Mesenchymal stem cell (in vitro differentiated cells and primary cell): ENCODE measurements around the gene TEF.
"Not testable (repeated sequence)": the region's sequence is repeated elsewhere in the genome, so short reads cannot be mapped to it uniquely, and the experiment has no call there.

Experiments
- DNase-seq: peaks from one replicate; pipeline ENCODE4 v3.0.0-alpha.2; 2013
- H2AFZ ChIP-seq: one replicate; pipeline ENCODE4 v1.6.1; 2013; ENCODE audit warnings: low read depth, mild to moderate bottlenecking, control low read depth, inconsistent platforms, low read length, moderate library complexity
- H2AK5ac ChIP-seq: 2 replicates; pipeline ENCODE4 v1.6.1; 2013; ENCODE audit warnings: low read length, moderate library complexity, mild to moderate bottlenecking, inconsistent platforms; ENCODE audit not compliant: severe bottlenecking
- H2BK120ac ChIP-seq: one replicate; pipeline ENCODE4 v1.6.1; 2013; ENCODE audit warnings: low read depth, mild to moderate bottlenecking, inconsistent platforms, low read length, moderate library complexity
- H2BK12ac ChIP-seq, 2 experiments: one replicate each; pipeline ENCODE4 v1.6.1; 2013; ENCODE audit warnings: inconsistent platforms in 2 of 2, low read length in 2 of 2, mild to moderate bottlenecking in 2 of 2, moderate library complexity in 2 of 2, control low read depth in 1 of 2
- H2BK15ac ChIP-seq: one replicate; pipeline ENCODE4 v1.6.1; 2013; ENCODE audit warnings: mild to moderate bottlenecking, low read depth, inconsistent platforms; ENCODE audit not compliant: poor library complexity, severe bottlenecking
- H2BK5ac ChIP-seq: 2 replicates; pipeline ENCODE4 v1.6.1; 2013; ENCODE audit warnings: low read depth, mild to moderate bottlenecking, low read length, control low read depth, inconsistent platforms; ENCODE audit not compliant: poor library complexity, severe bottlenecking
- H3K14ac ChIP-seq, 2 experiments: one replicate each; pipeline ENCODE4 v1.6.1; 2013; ENCODE audit warnings: inconsistent platforms in 2 of 2, low read length in 2 of 2, control low read depth in 1 of 2, mild to moderate bottlenecking in 1 of 2, moderate library complexity in 1 of 2
- H3K18ac ChIP-seq, 2 experiments: one replicate each; pipeline ENCODE4 v1.6.1; 2013; ENCODE audit warnings: inconsistent platforms in 2 of 2, low read length in 2 of 2, control low read depth in 1 of 2, low read depth in 1 of 2, mild to moderate bottlenecking in 1 of 2
- H3K23ac ChIP-seq, 2 experiments: one replicate each; pipeline ENCODE4 v1.6.1; 2013; ENCODE audit warnings: inconsistent platforms in 2 of 2, low read length in 2 of 2, mild to moderate bottlenecking in 2 of 2, moderate library complexity in 2 of 2, control low read depth in 1 of 2
- H3K27ac ChIP-seq: 2 replicates; pipeline ENCODE4 v1.5.1; 2013; ENCODE audit warnings: mild to moderate bottlenecking, moderate library complexity, low read length, control low read depth, inconsistent platforms; ENCODE audit not compliant: poor library complexity, severe bottlenecking
- H3K27me3 ChIP-seq, 2 experiments: 2 replicates each; pipeline versions ENCODE4 v1.6.1 to v1.7.0; 2013; ENCODE audit warnings: low read length in 2 of 2, mild to moderate bottlenecking in 2 of 2, moderate library complexity in 2 of 2, control low read depth in 1 of 2, inconsistent platforms in 1 of 2; ENCODE audit not compliant: control insufficient read depth in 1 of 2, insufficient read depth in 1 of 2
- H3K36me3 ChIP-seq, 2 experiments: 2 replicates each; pipeline versions ENCODE4 v1.6.1 to v1.7.0; 2013; ENCODE audit warnings: low read length in 2 of 2, control low read depth in 1 of 2, inconsistent platforms in 1 of 2, low read depth in 1 of 2, mild to moderate bottlenecking in 1 of 2; ENCODE audit not compliant: insufficient read depth in 2 of 2, control insufficient read depth in 1 of 2
- H3K4ac ChIP-seq, 2 experiments: one replicate each; pipeline ENCODE4 v1.6.1; 2013; ENCODE audit warnings: inconsistent platforms in 2 of 2, low read length in 2 of 2, mild to moderate bottlenecking in 2 of 2, moderate library complexity in 2 of 2, control low read depth in 1 of 2, low read depth in 1 of 2
- H3K4me1 ChIP-seq: 2 replicates; pipeline ENCODE4 v1.6.1; 2013; ENCODE audit warnings: low read depth, low read length, control low read depth; ENCODE audit not compliant: control insufficient read depth, insufficient read depth
- H3K4me2 ChIP-seq: 2 replicates; pipeline ENCODE4 v1.6.1; 2013; ENCODE audit warnings: low read length, mild to moderate bottlenecking, inconsistent platforms; ENCODE audit not compliant: poor library complexity, severe bottlenecking
- H3K4me3 ChIP-seq, 2 experiments: 2 replicates each; pipeline versions ENCODE4 v1.5.1 to v1.7.0; 2013; ENCODE audit warnings: low read length in 2 of 2, mild to moderate bottlenecking in 2 of 2, control low read depth in 1 of 2, low read depth in 1 of 2; ENCODE audit not compliant: insufficient read depth in 1 of 2
- H3K79me1 ChIP-seq: replicated peaks from 2 replicates; pipeline ENCODE4 v1.6.1; 2013; ENCODE audit warnings: mild to moderate bottlenecking, control low read depth, low read length, inconsistent platforms; ENCODE audit not compliant: poor library complexity, severe bottlenecking
- H3K9ac ChIP-seq: 2 replicates; pipeline ENCODE4 v1.7.0; 2013; ENCODE audit warnings: mild to moderate bottlenecking, low read length, moderate library complexity
- H3K9me3 ChIP-seq: 2 replicates; pipeline ENCODE4 v1.7.0; 2013; ENCODE audit warnings: mild to moderate bottlenecking, low read length; ENCODE audit not compliant: control insufficient read depth
- H4K8ac ChIP-seq: one replicate; pipeline ENCODE4 v1.6.1; 2013; ENCODE audit warnings: inconsistent platforms, mild to moderate bottlenecking, low read length, moderate library complexity
- H4K91ac ChIP-seq: one replicate; pipeline ENCODE4 v1.6.1; 2013; ENCODE audit warnings: mild to moderate bottlenecking, low read length, inconsistent platforms
- WGBS: methylation state at CpG from one replicate; pipeline ENCODE4 v1.1.7; 2013; ENCODE audit warnings: mixed read lengths; 5-methylcytosine and 5-hydroxymethylcytosine counted together

TEF gene

GRCh38 chr22:41434361-41435003, 52.7 kb downstream of the TEF start:
- H3K4me2 ChIP-seq, H2BK120ac ChIP-seq, H2BK15ac ChIP-seq, H2BK12ac ChIP-seq, H2BK5ac ChIP-seq, H2AK5ac ChIP-seq, H3K4ac ChIP-seq, H3K27me3 ChIP-seq, H3K14ac ChIP-seq, H3K27ac ChIP-seq, H3K4me3 ChIP-seq, H2AFZ ChIP-seq, H4K8ac ChIP-seq, H3K18ac ChIP-seq, H3K9me3 ChIP-seq, DNase-seq: not testable (repeated sequence)
- peak overlapping the region; percentile 44 for H4K91ac ChIP-seq
- peaks cover 36% of the 10 kb centered on the region for H3K79me1 ChIP-seq
- peaks cover 11% of the 10 kb centered on the region for H3K4me1 ChIP-seq
- WGBS, result 96% methylated on average over 4 of the region's 5 CpGs
- H3K36me3 ChIP-seq, result peaks cover 70 to 72% of the 10 kb centered on the region in 2 experiments
- peak overlapping the region in 1 of 2 experiments; percentile 32 for H3K23ac ChIP-seq
- peak overlapping the region; percentile 41 for H3K9ac ChIP-seq

GRCh38 chr22:41435560-41435959, 53.8 kb downstream of the TEF start:
- Histone ChIP-seq H4K8ac (peak overlapping the region; percentile 71), H3K23ac (no peak overlapping the region), H3K4me2 (no peak overlapping the region), H2BK15ac (no peak overlapping the region), H3K4ac (no peak overlapping the region), H3K9ac (peak overlapping the region; percentile 54), H3K79me1 (peaks cover 36% of the 10 kb centered on the region), H3K4me3 (no peak overlapping the region), H2BK120ac (no peak overlapping the region), H3K9me3 (no peaks in the 10 kb centered on the region), H4K91ac (no peak overlapping the region), H3K27me3 (no peaks in the 10 kb centered on the region), H2BK5ac (no peak overlapping the region), H2AFZ (no peak overlapping the region), H3K27ac (no peak overlapping the region), H3K18ac (no peak overlapping the region), H3K14ac (no peak overlapping the region), H3K36me3 (peaks cover 73 to 77% of the 10 kb centered on the region in 2 experiments), H2AK5ac (no peak overlapping the region), H3K4me1 (peaks cover 13% of the 10 kb centered on the region), H2BK12ac (no peak overlapping the region)
- DNase-seq, result no peak
- 80% methylated on average over 4 of the region's 4 CpGs for WGBS

- Histone ChIP-seq H3K27ac (no peak overlapping the region), H3K9ac (peak overlapping the region; percentile 54), H3K9me3 (no peaks in the 10 kb centered on the region), H3K18ac (no peak overlapping the region), H2BK120ac (no peak overlapping the region), H2AFZ (no peak overlapping the region), H3K4ac (no peak overlapping the region), H3K14ac (no peak overlapping the region), H3K4me2 (no peak overlapping the region), H2BK5ac (no peak overlapping the region), H4K91ac (no peak overlapping the region), H3K23ac (no peak overlapping the region), H2BK12ac (peak overlapping the region in 1 of 2 experiments; percentile 4), H4K8ac (no peak overlapping the region), H3K79me1 (peaks cover 30% of the 10 kb centered on the region), H2BK15ac (no peak overlapping the region), H3K27me3 (no peaks in the 10 kb centered on the region), H3K4me1 (peaks cover 13% of the 10 kb centered on the region), H3K36me3 (peaks cover 67 to 69% of the 10 kb centered on the region in 2 experiments), H2AK5ac (no peak overlapping the region), H3K4me3 (no peak overlapping the region)
- WGBS, result 93% methylated on average over 23 of the region's 23 CpGs
- no peak for DNase-seq
Observed at GRCh38 chr22:41436322-41437113, 54.8 kb downstream of the TEF start.

GRCh38 chr22:41437198-41437597, 55.5 kb downstream of the TEF start:
- peaks cover 12% of the 10 kb centered on the region for H3K4me1 ChIP-seq
- H3K18ac ChIP-seq, result no peak overlapping the region
- no peak overlapping the region for H2AK5ac ChIP-seq
- no peak for DNase-seq
- H3K79me1 ChIP-seq, result peaks cover 24% of the 10 kb centered on the region
- no peak overlapping the region for H3K14ac ChIP-seq
- no peak overlapping the region for H3K9ac ChIP-seq
- H2BK120ac ChIP-seq, result no peak overlapping the region
- H2AFZ ChIP-seq, result no peak overlapping the region
- no peak overlapping the region for H3K27ac ChIP-seq
- H2BK5ac ChIP-seq, result no peak overlapping the region
- WGBS, result 96% methylated on average over 7 of the region's 7 CpGs
- no peak overlapping the region for H3K4ac ChIP-seq
- peaks cover 60 to 63% of the 10 kb centered on the region in 2 experiments for H3K36me3 ChIP-seq
- no peaks in the 10 kb centered on the region for H3K27me3 ChIP-seq
- no peak overlapping the region for H4K91ac ChIP-seq
- H3K4me3 ChIP-seq, result no peak overlapping the region
- no peaks in the 10 kb centered on the region for H3K9me3 ChIP-seq
- no peak overlapping the region for H4K8ac ChIP-seq
- H2BK12ac ChIP-seq, result no peak overlapping the region
- no peak overlapping the region for H3K4me2 ChIP-seq
- H3K23ac ChIP-seq, result no peak overlapping the region
- no peak overlapping the region for H2BK15ac ChIP-seq
